HG03378 (cell line): ENCODE results near the gene C2CD3.

Experiments
- ATAC-seq: cut with Tn5 transposase; IDR thresholded peaks from one replicate; pipeline ENCODE4 v1.9.1; 2021; ENCODE audit warnings: mild to moderate bottlenecking, moderate library complexity; ENCODE audit not compliant: unreplicated experiment

Gene C2CD3

GRCh38 chr11:74170694-74171629, at the start of gene C2CD3, which contains the start of gene PPME1:
TSS of gene C2CD3 (minus strand) at chr11:74171002. CDS start at chr11:74170792, 210 bp downstream.
TSS of gene PPME1 (plus strand) at chr11:74171289. CDS start at chr11:74171422, 133 bp downstream.
- ATAC-seq: peak; percentile 95

- ATAC-seq: no peak
Observed at GRCh38 chr11:74220376-74220775, 49.6 kb upstream of the C2CD3 start.

GRCh38 chr11:74212533-74212932, 41.7 kb upstream of the C2CD3 start:
- no peak for ATAC-seq

- no peak for ATAC-seq
Observed at GRCh38 chr11:74208507-74208906, 37.7 kb upstream of the C2CD3 start.

GRCh38 chr11:74206746-74207145, 35.9 kb upstream of the C2CD3 start:
- no peak for ATAC-seq

GRCh38 chr11:74205181-74205580, 34.4 kb upstream of the C2CD3 start:
- ATAC-seq: no peak

GRCh38 chr11:74204701-74205100, 33.9 kb upstream of the C2CD3 start:
- no peak for ATAC-seq

GRCh38 chr11:74203966-74204365, 33.2 kb upstream of the C2CD3 start:
- ATAC-seq: no peak

- ATAC-seq: no peak
Observed at GRCh38 chr11:74196781-74197486, 26.1 kb upstream of the C2CD3 start.

- ATAC-seq: no peak
Observed at GRCh38 chr11:74195828-74196227, 25.0 kb upstream of the C2CD3 start.

GRCh38 chr11:74185695-74186094, 14.9 kb upstream of the C2CD3 start:
- no peak for ATAC-seq

GRCh38 chr11:74185285-74185684, 14.5 kb upstream of the C2CD3 start:
- ATAC-seq: no peak

- no peak for ATAC-seq
Observed at GRCh38 chr11:74182635-74183034, 11.8 kb upstream of the C2CD3 start.

- ATAC-seq: no peak
Observed at GRCh38 chr11:74179234-74180052, 8.6 kb upstream of the C2CD3 start.

GRCh38 chr11:74175920-74176319, 5.1 kb upstream of the C2CD3 start:
- ATAC-seq: no peak

- ATAC-seq: no peak
Observed at GRCh38 chr11:74171997-74172396, 1.2 kb upstream of the C2CD3 start.

- ATAC-seq: no peak
Observed at GRCh38 chr11:74171630-74171968, 797 bp upstream of the C2CD3 start.

GRCh38 chr11:74169738-74170458, 904 bp downstream of the C2CD3 start:
- no peak for ATAC-seq

GRCh38 chr11:74168838-74169237, 2.0 kb downstream of the C2CD3 start:
- ATAC-seq: no peak

- ATAC-seq: no peak
Observed at GRCh38 chr11:74162681-74163467, 7.9 kb downstream of the C2CD3 start.
